HG02870 (cell line): ENCODE data around the gene RALGPS1.

ENCODE experiments used
- ATAC-seq: cut with Tn5 transposase; IDR thresholded peaks from one replicate; pipeline ENCODE4 v1.9.1; 2021; ENCODE audit warnings: mild to moderate bottlenecking, moderate library complexity; ENCODE audit not compliant: unreplicated experiment

Gene RALGPS1

GRCh38 chr9:127214421-127215267 is 300.1 kb downstream of the RALGPS1 start:
- no peak for ATAC-seq

- no peak for ATAC-seq
Observed at GRCh38 chr9:127215268-127216209, 301.0 kb downstream of the RALGPS1 start.

- ATAC-seq, result no peak
Observed at GRCh38 chr9:127216210-127216887, 301.8 kb downstream of the RALGPS1 start.

- ATAC-seq, result no peak
Observed at GRCh38 chr9:127216888-127217217, 302.3 kb downstream of the RALGPS1 start.

- no peak for ATAC-seq
Observed at GRCh38 chr9:127218818-127219217, 304.2 kb downstream of the RALGPS1 start.

- no peak for ATAC-seq
Observed at GRCh38 chr9:127219520-127219919, 304.9 kb downstream of the RALGPS1 start.

- no peak for ATAC-seq
Observed at GRCh38 chr9:127221695-127222094, 307.1 kb downstream of the RALGPS1 start.

- ATAC-seq, result no peak
Observed at GRCh38 chr9:127222388-127223095, 308.0 kb downstream of the RALGPS1 start.

- no peak for ATAC-seq
Observed at GRCh38 chr9:127223266-127223665, 308.7 kb downstream of the RALGPS1 start.

GRCh38 chr9:127223810-127224177 is 309.2 kb downstream of the RALGPS1 start:
- no peak for ATAC-seq

GRCh38 chr9:127224178-127224882 is 309.7 kb downstream of the RALGPS1 start:
- ATAC-seq, result peak; percentile 52

- ATAC-seq, result peak; percentile 48
Observed at GRCh38 chr9:127224883-127225739, 310.5 kb downstream of the RALGPS1 start.

GRCh38 chr9:127225801-127226625 is 311.4 kb downstream of the RALGPS1 start:
- ATAC-seq, result no peak

GRCh38 chr9:127229691-127230417 is 315.3 kb downstream of the RALGPS1 start:
- no peak for ATAC-seq

- no peak for ATAC-seq
Observed at GRCh38 chr9:127231666-127232065, 317.1 kb downstream of the RALGPS1 start.

GRCh38 chr9:127232833-127233549 is 318.4 kb downstream of the RALGPS1 start:
- ATAC-seq, result no peak

GRCh38 chr9:127233550-127233949 is 319.0 kb downstream of the RALGPS1 start:
- ATAC-seq, result no peak
